B cell (primary cell): ENCODE measurements around the gene NAA40. TPM values are rescaled to one million over a fixed set of nuclear protein-coding genes. Genes with fewer than 3 reads are reported as not detected.

Experiments
- ATAC-seq: fragments of 200-7000 bp; cut with Tn5 transposase; one replicate; pipeline ENCODE4 v1.10.0; 2021; ENCODE audit warnings: low read depth, mild to moderate bottlenecking, moderate number of reproducible peaks, moderate library complexity
- CTCF ChIA-PET: fragments of 350-600 bp; sonication (Branson Sonifier 250); formaldehyde crosslinking; loops from one replicate; lab custom pipeline; 2021; ENCODE audit warnings: antibody characterized with exemption, inconsistent platforms; lab: Charles Lee
- POLR2A ChIA-PET: fragments of 350-600 bp; sonication (Branson Sonifier 250); formaldehyde crosslinking; loops from one replicate; lab custom pipeline; 2021; ENCODE audit warnings: antibody characterized with exemption; lab: Charles Lee
- DNase-seq: peaks from one replicate; pipeline ENCODE4 v3.0.0; 2013
- H2AFZ ChIP-seq: 2 replicates; pipeline ENCODE4 v1.6.1; 2012; ENCODE audit warnings: mild to moderate bottlenecking, low read depth, low read length; ENCODE audit not compliant: insufficient read depth, poor library complexity, severe bottlenecking
- H3K27ac ChIP-seq, 2 donors: 1 replicate in 1 of 2; 2 replicates in 1 of 2; pipeline ENCODE4 v1.5.1; 2012 to 2013; ENCODE audit warnings: low read length in 2 of 2, mild to moderate bottlenecking in 2 of 2, moderate library complexity in 1 of 2
- H3K27me3 ChIP-seq, 4 experiments: fragments of 200-600 bp in 1 of 4; sonication (generic) in 1 of 4; replicated peaks in 1 of 4; 1 replicate in 2 of 4; 2 replicates in 2 of 4; pipeline versions ENCODE4 v1.6.1 to v1.7.0; 2013 to 2016; ENCODE audit warnings: low read length in 3 of 4, mild to moderate bottlenecking in 2 of 4, mixed read lengths in 1 of 4, moderate library complexity in 1 of 4; ENCODE audit not compliant: insufficient read depth in 4 of 4, control insufficient read depth in 3 of 4; ENCODE audit errors: control extremely low read depth in 1 of 4
- H3K36me3 ChIP-seq, 2 experiments: replicated peaks in 1 of 2; 1 replicate in 1 of 2; 2 replicates in 1 of 2; pipeline versions ENCODE4 v1.6.1 to v1.7.1; 2013; ENCODE audit warnings: low read length in 1 of 2; ENCODE audit not compliant: insufficient read depth in 2 of 2, control insufficient read depth in 1 of 2; ENCODE audit errors: control extremely low read depth in 1 of 2, extremely low read depth in 1 of 2
- H3K4me1 ChIP-seq, 2 donors: fragments of 200-600 bp in 1 of 2; sonication (generic) in 1 of 2; 1 replicate in 1 of 2; 2 replicates in 1 of 2; pipeline versions ENCODE4 v1.5.1 to v1.6.1; 2013 to 2017; ENCODE audit warnings: low read length in 2 of 2; ENCODE audit not compliant: control insufficient read depth in 2 of 2, insufficient read depth in 2 of 2
- H3K4me2 ChIP-seq: replicated peaks from 2 replicates; pipeline ENCODE3; 2012; ENCODE audit warnings: mild to moderate bottlenecking, low read depth, low read length; ENCODE audit not compliant: poor library complexity, severe bottlenecking
- H3K4me3 ChIP-seq, 5 experiments: fragments of 200-600 bp in 1 of 5; sonication (generic) in 1 of 5; 1 replicate in 3 of 5; 2 replicates in 2 of 5; pipeline versions ENCODE4 v1.5.1 to v1.7.0; 2011 to 2016; ENCODE audit warnings: low read length in 4 of 5, mild to moderate bottlenecking in 4 of 5, low read depth in 2 of 5, control low read depth in 1 of 5, moderate library complexity in 1 of 5; ENCODE audit not compliant: insufficient read depth in 1 of 5; ENCODE audit errors: control extremely low read depth in 1 of 5, extremely low read depth in 1 of 5
- H3K79me2 ChIP-seq: fragments of 200-600 bp; sonication (generic); one replicate; pipeline ENCODE4 v1.6.0; 2016; ENCODE audit warnings: low read length; ENCODE audit not compliant: control insufficient read depth, insufficient read depth
- H3K9ac ChIP-seq: fragments of 200-600 bp; sonication (generic); 2 replicates; pipeline ENCODE4 v1.6.1; 2017; ENCODE audit warnings: mild to moderate bottlenecking, low read length, moderate library complexity
- H3K9me3 ChIP-seq, 3 donors: one replicate each; pipeline versions ENCODE4 v1.6.1 to v1.7.1; 2013; ENCODE audit warnings: low read length in 2 of 3; ENCODE audit not compliant: control insufficient read depth in 2 of 3, insufficient read depth in 1 of 3; ENCODE audit errors: control extremely low read depth in 1 of 3
- H4K20me1 ChIP-seq: 2 replicates; pipeline ENCODE4 v1.6.0; 2012; ENCODE audit warnings: mild to moderate bottlenecking, low read length; ENCODE audit not compliant: insufficient read depth, control insufficient read depth, poor library complexity, severe bottlenecking
- H3K27ac Mint-ChIP-seq: one replicate; pipeline ENCODE4 v1.8.0; 2021; ENCODE audit warnings: mixed read lengths
- H3K27me3 Mint-ChIP-seq: one replicate; pipeline ENCODE4 v1.8.0; 2021; ENCODE audit warnings: mixed read lengths
- H3K4me1 Mint-ChIP-seq: one replicate; pipeline ENCODE4 v1.8.0; 2021; ENCODE audit warnings: mixed read lengths
- H3K4me3 Mint-ChIP-seq: one replicate; pipeline ENCODE4 v1.8.0; 2021; ENCODE audit warnings: mixed read lengths
- H3K9me3 Mint-ChIP-seq: one replicate; pipeline ENCODE4 v1.8.0; 2022; ENCODE audit warnings: mixed read lengths; ENCODE audit not compliant: insufficient read depth
- CTCF ChIP-seq: fragments of 200-600 bp; IDR thresholded peaks from one replicate; pipeline ENCODE4 v1.8.0; 2022; ENCODE audit warnings: antibody characterized with exemption, mild to moderate bottlenecking
- EZH2 ChIP-seq: IDR thresholded peaks from 2 replicates; pipeline ENCODE4 v1.6.1; 2012; ENCODE audit warnings: borderline replicate concordance, low read depth, mild to moderate bottlenecking, moderate library complexity, low read length; ENCODE audit not compliant: insufficient read depth, poor library complexity, severe bottlenecking
- WGBS: methylation state at CpG from one replicate; pipeline ENCODE4 v1.1.5; 2013; ENCODE audit warnings: missing lambda C conversion rate; ENCODE audit not compliant: insufficient coverage; 5-methylcytosine and 5-hydroxymethylcytosine counted together
- intact Hi-C: fragments of 100-400 bp; cut with micrococcal nuclease; formaldehyde crosslinking; loops from one replicate; pipeline ENCODE4 v1.10.0; 2022
- polyA plus RNA-seq: library from polyadenylated mRNA; depleted of rRNA; stranded (reverse); fragments of >200 nt; gene quantifications from 2 replicates; pipeline ENCODE4 v1.2.3, GENCODE V29; 2012
- total RNA-seq, 2 donors: library from RNA; stranded (reverse); fragments of 120-200 nt in 1 of 2; gene quantifications; 1 replicate in 1 of 2; 2 replicates in 1 of 2; pipeline versions ENCODE4 v1.2.3 to v1.2.4, GENCODE V29; 2013 to 2022

NAA40 gene
- total and polyA plus RNA-seq, 2 donors (not counting 1 experiment from before 2014, with no cell fraction given), result 41.3 to 47.7 TPM

GRCh38 chr11:63916837-63917691, 21.7 kb upstream of the NAA40 start, which contains the start of gene RCOR2:
Gene RCOR2 (minus strand): TSS chr11:63917164. CDS start chr11:63916456, 708 bp downstream.
- peak within 1 kb of the TSS; percentile 59 for H3K9ac ChIP-seq
- intact Hi-C loops, result no loop called here
- peak within 1 kb of the TSS; percentile 65 for H3K27ac Mint-ChIP-seq
- peaks cover 0 to 28% (median 9%) of the 10 kb centered on the region in 4 experiments for H3K27me3 ChIP-seq
- H3K4me2 ChIP-seq, result peak within 1 kb of the TSS; percentile 95
- peak; percentile 71 for ATAC-seq
- no peaks in the 10 kb centered on the region for H3K36me3 ChIP-seq
- peaks cover 33% of the 10 kb centered on the region in 2 donors for H3K4me1 ChIP-seq
- peaks cover 10% of the 10 kb centered on the region for H4K20me1 ChIP-seq
- H3K4me1 Mint-ChIP-seq, result peaks cover 23% of the 10 kb centered on the region
- H3K79me2 ChIP-seq, result no peaks in the 10 kb centered on the region
- H3K9me3 Mint-ChIP-seq, result no peaks in the 10 kb centered on the region
- peaks cover 6% of the 10 kb centered on the region for H3K27me3 Mint-ChIP-seq
- CTCF ChIA-PET, result interaction anchor here (2.4 kb wide), 1 partner anchor 80 kb away, joined by 12 read pairs; no protein-coding TSS in a partner anchor
- TF ChIP-seq EZH2 (no peak), CTCF (no peak)
- WGBS, result under 1% methylated on average over 76 of the region's 85 CpGs
- H2AFZ ChIP-seq, result peak within 1 kb of the TSS; percentile 49
- peak; percentile 77 for DNase-seq
- POLR2A ChIA-PET, result interaction anchor here (0.5 to 0.6 kb wide), 2 partner anchors 18 to 40 kb away, joined by 5 to 8 read pairs; no protein-coding TSS in a partner anchor
- H3K4me3 Mint-ChIP-seq, result peak within 1 kb of the TSS; percentile 85
- no peak within 1 kb of the TSS for H3K27ac ChIP-seq
- H3K9me3 ChIP-seq, result peaks cover 0 to 4% (median 0%) of the 10 kb centered on the region in 3 donors
- peak within 1 kb of the TSS in 4 of 5 experiments; percentile 35 to 58 (median 51) for H3K4me3 ChIP-seq
